ENCODE measurements around the gene IL32. TPM values are rescaled to one million over a fixed set of nuclear protein-coding genes. Genes with fewer than 3 reads are reported as not detected.

The IL32 gene
- total and polyA plus RNA-seq, 9 donors: 3.8 to 54.9 (median 16.5) TPM

GRCh38 chr16:3085868-3086595 is 20.6 kb downstream of the IL32 start:
- H3K27ac ChIP-seq: no peak overlapping the region
- no peak overlapping the region for H3K4me3 ChIP-seq
- H3K4me1 ChIP-seq (ENCODE audit: insufficient read depth): no peaks in the 10 kb centered on the region

DNA sequence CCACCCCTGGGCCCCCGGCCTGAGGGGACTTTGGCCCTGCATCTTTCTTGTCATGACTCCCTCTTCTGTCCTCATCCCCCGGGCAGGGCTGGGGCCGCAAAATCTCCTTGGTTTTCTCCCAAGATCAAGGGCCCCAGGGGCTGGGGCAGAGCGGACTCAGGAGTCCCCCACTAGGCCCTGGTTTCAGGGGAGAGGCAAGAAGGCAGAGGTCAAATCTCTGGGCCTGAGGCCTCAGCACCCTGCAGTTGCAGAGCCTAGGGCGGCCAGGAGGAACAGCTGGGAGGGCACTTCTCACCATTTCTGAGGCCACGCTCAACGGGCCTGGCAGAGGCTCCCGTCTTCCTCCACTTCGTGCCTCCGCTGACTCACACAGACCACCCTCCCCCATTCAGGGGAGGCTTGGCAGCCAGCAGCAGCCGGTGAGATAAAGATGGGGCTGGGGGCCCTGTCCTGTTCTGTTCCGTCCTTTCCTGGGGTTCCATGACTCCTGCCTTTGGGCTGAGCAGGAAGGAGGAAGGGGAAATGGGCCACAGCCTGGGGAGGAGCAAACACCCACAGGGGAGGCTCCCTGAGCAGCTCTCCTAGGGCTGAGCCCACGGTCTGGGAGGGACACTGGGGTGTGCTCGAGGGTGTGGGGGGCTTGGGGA is 21.3 kb downstream of the IL32 start:
- H3K4me3 ChIP-seq: no peak overlapping the region
- no peaks in the 10 kb centered on the region for H3K4me1 ChIP-seq (ENCODE audit: insufficient read depth)
- 54 to 56% (median 56%) methylated on average over 14 of the region's 14 CpGs for whole genome bisulfite sequencing, 3 donors
- H3K9me3 ChIP-seq: no peaks in the 10 kb centered on the region
- TF ChIP-seq CTCF (IDR thresholded peaks at IDR 0.05) (no peak), POLR2A (IDR thresholded peaks at IDR 0.05) (no peak), EP300 (IDR thresholded peaks at IDR 0.05) (no peak)
- no peak for DNase-seq
- no peaks in the 10 kb centered on the region for H3K36me3 ChIP-seq
- no peak overlapping the region for H3K27ac ChIP-seq
- H3K27me3 ChIP-seq: no peaks in the 10 kb centered on the region
- intact Hi-C loops (cut with DNase I): no loop called here

More at GRCh38 chr16:3085868-3086595, 20.6 kb downstream of the IL32 start:
- Histone ChIP-seq H3K36me3 (no peaks in the 10 kb centered on the region), H3K27me3 (no peaks in the 10 kb centered on the region), H3K9me3 (no peaks in the 10 kb centered on the region)
- DNase-seq: no peak
- TF ChIP-seq CTCF (IDR thresholded peaks at IDR 0.05) (no peak), POLR2A (IDR thresholded peaks at IDR 0.05) (no peak), EP300 (IDR thresholded peaks at IDR 0.05) (no peak)
- intact Hi-C loops (cut with DNase I): no loop called here
- 78 to 85% (median 81%) methylated on average over 17 of the region's 17 CpGs for WGBS, 3 donors

- no peaks in the 10 kb centered on the region for H3K9me3 ChIP-seq
- H3K27me3 ChIP-seq: no peaks in the 10 kb centered on the region
- 70 to 76% (median 76%) methylated on average over 17 to 18 of the region's 18 CpGs for WGBS, 3 donors
- intact Hi-C loops (cut with DNase I): no loop called here
- no peaks in the 10 kb centered on the region for H3K36me3 ChIP-seq
- no peak for TF ChIP-seq CTCF (IDR thresholded peaks at IDR 0.05)
- no peak for TF ChIP-seq EP300 (IDR thresholded peaks at IDR 0.05)
- no peak for TF ChIP-seq POLR2A (IDR thresholded peaks at IDR 0.05)
- no peaks in the 10 kb centered on the region for H3K4me1 ChIP-seq (ENCODE audit: insufficient read depth)
- no peak overlapping the region for H3K4me3 ChIP-seq
- no peak overlapping the region for H3K27ac ChIP-seq
- no peak for DNase-seq
Observed at GRCh38 chr16:3087243-3088235, 22.1 kb downstream of the IL32 start.

GRCh38 chr16:3088450-3088849 is 23.0 kb downstream of the IL32 start:
- no peak for TF ChIP-seq POLR2A (IDR thresholded peaks at IDR 0.05)
- no peak for TF ChIP-seq CTCF (IDR thresholded peaks at IDR 0.05)
- no peak for TF ChIP-seq EP300 (IDR thresholded peaks at IDR 0.05)
- no peak overlapping the region for H3K4me3 ChIP-seq
- no peak for DNase-seq
- no peaks in the 10 kb centered on the region for H3K36me3 ChIP-seq
- intact Hi-C loops (cut with DNase I): no loop called here
- H3K27me3 ChIP-seq: no peaks in the 10 kb centered on the region
- H3K9me3 ChIP-seq: no peaks in the 10 kb centered on the region
- WGBS, 3 donors: 30 to 40% (median 30%) methylated on average over 7 of the region's 7 CpGs
- H3K27ac ChIP-seq: no peak overlapping the region
- H3K4me1 ChIP-seq (ENCODE audit: insufficient read depth): no peaks in the 10 kb centered on the region
